Panc1 (cell line): ENCODE measurements around the gene SLC12A7.

ENCODE experiments used
- CTCF ChIP-seq: fragments of 450-650 bp; IDR thresholded peaks from 2 replicates; pipeline ENCODE4 v1.5.1; 2017; ENCODE audit warnings: mild to moderate bottlenecking
- POLR2AphosphoS5 ChIP-seq: IDR thresholded peaks from 2 replicates; pipeline ENCODE4 v1.6.1; 2012; ENCODE audit warnings: mild to moderate bottlenecking, low read depth, low read length, moderate library complexity
- REST ChIP-seq, 2 experiments: IDR thresholded peaks; 2 replicates each; pipeline ENCODE4 v1.6.1; 2011 to 2012; ENCODE audit warnings: low read depth in 2 of 2, control low read depth in 1 of 2, low read length in 1 of 2, mild to moderate bottlenecking in 1 of 2, moderate library complexity in 1 of 2; ENCODE audit not compliant: insufficient read depth in 1 of 2

- no peak for TF ChIP-seq CTCF
- no peak for TF ChIP-seq POLR2AphosphoS5
- TF ChIP-seq REST (IDR thresholded peaks at IDR 0.05; ENCODE audit: insufficient read depth in 1 of 2, low read depth in 2 of 2, low read length in 1 of 2), result no peak
These were observed 101.2 kb downstream of the SLC12A7 start for GRCh38 chr5:1010641-1011046.
